K562 (cell line): ENCODE results near the gene RGS9. TPM values are rescaled to one million over a fixed set of nuclear protein-coding genes. Genes with fewer than 3 reads are reported as not detected.

Source experiments
- ATAC-seq: fragments of 200-7000 bp; cut with Tn5 transposase; 3 replicates; pipeline ENCODE4 v1.9.1; 2020; ENCODE audit warnings: moderate library complexity
- BruUV-seq: library from RNA; stranded (reverse); fragments of 400-500 nt; replicated peaks from 2 replicates; lab custom pipeline; 2021; lab: Mats Ljungman, UMichigan
- CTCF ChIA-PET: fragments of 300-600 bp; formaldehyde crosslinking; extraction: SDS; loops from one replicate; lab custom pipeline; 2021; ENCODE audit warnings: low intra/inter-chr PET ratio; lab: Yijun Ruan, JAX
- POLR2A ChIA-PET: fragments of 300-600, 350-650 bp; sonication (Branson Sonifier 250); formaldehyde crosslinking; extraction: SDS; loops from one replicate; lab custom pipeline; 2021; ENCODE audit warnings: antibody characterized with exemption, inconsistent platforms; lab: Yijun Ruan, JAX
- DNase-seq, 4 experiments: peaks; one replicate each; pipeline versions ENCODE4 v3.0.0 to v3.0.0-alpha.2; 2011 to 2018; ENCODE audit warnings: low spot score in 3 of 4, mixed read lengths in 3 of 4; ENCODE audit errors: extremely low read depth in 1 of 4
- FAIRE-seq: peaks from 2 replicates; lab custom pipeline; 2011; peaks lifted over from hg19 to GRCh38; lab: Jason Lieb, UNC
- H2AFZ ChIP-seq: 2 replicates; pipeline ENCODE4 v1.6.0; 2011; ENCODE audit warnings: low read depth, low read length, control low read depth, inconsistent platforms
- H3K27ac ChIP-seq: fragments of 200-600 bp; 3 replicates; pipeline ENCODE4 v1.8.0; 2011; ENCODE audit warnings: low read depth, mild to moderate bottlenecking, control low read depth, inconsistent platforms, low read length, moderate library complexity, mixed read lengths; ENCODE audit errors: extremely low read depth
- H3K27me3 ChIP-seq, 2 experiments: fragments of 300-600 bp in 1 of 2; 2 replicates in 1 of 2; 3 replicates in 1 of 2; pipeline versions ENCODE4 v1.6.0 to v1.8.0; 2011; ENCODE audit warnings: inconsistent platforms in 2 of 2, low read length in 2 of 2, mild to moderate bottlenecking in 1 of 2, mixed read lengths in 1 of 2, moderate library complexity in 1 of 2; ENCODE audit not compliant: control insufficient read depth in 2 of 2, insufficient read depth in 2 of 2
- H3K36me3 ChIP-seq: fragments of 300-600 bp; 3 replicates; pipeline ENCODE4 v1.8.0; 2011; ENCODE audit warnings: mild to moderate bottlenecking, low read length, inconsistent platforms; ENCODE audit not compliant: control insufficient read depth, insufficient read depth
- H3K4me1 ChIP-seq, 2 experiments: fragments of 200-600 bp in 1 of 2; replicated peaks in 1 of 2; 2 replicates in 1 of 2; 3 replicates in 1 of 2; pipeline versions ENCODE4 v1.5.1 to v1.8.0; 2011; ENCODE audit warnings: inconsistent platforms in 2 of 2, low read length in 2 of 2, mild to moderate bottlenecking in 1 of 2, mixed read lengths in 1 of 2, moderate library complexity in 1 of 2; ENCODE audit not compliant: control insufficient read depth in 2 of 2, insufficient read depth in 2 of 2
- H3K4me2 ChIP-seq: 2 replicates; pipeline ENCODE4 v1.6.1; 2011; ENCODE audit warnings: low read length, control low read depth, inconsistent platforms, mixed read lengths; ENCODE audit not compliant: insufficient read depth
- H3K4me3 ChIP-seq: fragments of 200-600 bp; sonication (generic), shearing (Covaris generic); 2 replicates; pipeline ENCODE4 v1.5.1; 2016; ENCODE audit warnings: control low read depth, inconsistent platforms
- H3K79me2 ChIP-seq: fragments of 200-600 bp; 3 replicates; pipeline ENCODE4 v1.8.0; 2011; ENCODE audit warnings: low read length, inconsistent platforms; ENCODE audit not compliant: control insufficient read depth, insufficient read depth
- H3K9ac ChIP-seq, 2 experiments: 2 replicates each; pipeline versions ENCODE4 v1.6.0 to v1.6.1; 2011; ENCODE audit warnings: low read depth in 2 of 2, low read length in 2 of 2, control low read depth in 1 of 2, inconsistent platforms in 1 of 2, mild to moderate bottlenecking in 1 of 2, mixed read lengths in 1 of 2; ENCODE audit not compliant: insufficient read depth in 1 of 2
- H3K9me1 ChIP-seq: one replicate; pipeline ENCODE4 v1.6.0; 2011; ENCODE audit warnings: inconsistent platforms, mild to moderate bottlenecking, low read length, moderate library complexity; ENCODE audit not compliant: control insufficient read depth, insufficient read depth
- H3K9me3 ChIP-seq: replicated peaks from 2 replicates; pipeline ENCODE4 v1.5.1; 2011; ENCODE audit warnings: low read depth, low read length, inconsistent platforms; ENCODE audit not compliant: control insufficient read depth, insufficient read depth
- H4K20me1 ChIP-seq: replicated peaks from 2 replicates; pipeline ENCODE4 v1.6.1; 2011; ENCODE audit warnings: low read length, inconsistent platforms, mixed read lengths; ENCODE audit not compliant: control insufficient read depth, insufficient read depth
- ZNF354B ChIP-seq: fragments of 250-450 bp; sonication (Bioruptor Pico); IDR thresholded peaks from 2 replicates; pipeline ENCODE4 v1.4.0; 2020
- WGBS: fragments of 100-300 bp; shearing (Covaris generic); methylation state at CpG from one replicate; pipeline ENCODE4 v1.1.6; 2016; ENCODE audit warnings: low coverage, mixed read lengths; ENCODE audit not compliant: insufficient coverage; ENCODE audit errors: missing lambda C conversion rate; 5-methylcytosine and 5-hydroxymethylcytosine counted together
- in situ Hi-C: fragments of 300-500 bp; cut with MboI; formaldehyde crosslinking; loops from 4 replicates; pipeline ENCODE4 v1.15.0; 2018; ENCODE audit warnings: inconsistent platforms, mixed read lengths
- intact Hi-C: fragments of 100-400 bp; cut with micrococcal nuclease; formaldehyde crosslinking; loops from 2 replicates; pipeline ENCODE4 v1.14.2; 2022
- polyA plus RNA-seq, 8 experiments: library from polyadenylated mRNA; depleted of rRNA in 4 of 8; stranded (reverse) in 5 of 8; unstranded in 3 of 8; fragments of >200 nt; fragmentation: Nextera tagmentation in 2 of 8; fragmentation: Illumina TruSeq in 1 of 8; extraction: Ambion mirVana in 2 of 8; extraction: Trizol in 1 of 8; gene quantifications; 2 replicates each; pipeline versions ENCODE4 v1.2.1 to v1.2.3, GENCODE V29; 2011 to 2014; ENCODE audit warnings: inconsistent platforms in 1 of 8, missing spikeins in 1 of 8
- total RNA-seq, 7 experiments: library from RNA; depleted of rRNA in 6 of 7; stranded (reverse); fragments of >200 nt in 6 of 7; fragmentation: Illumina TruSeq in 2 of 7; extraction: Trizol in 2 of 7; gene quantifications; 2 replicates each; pipeline versions ENCODE4 v1.2.1 to v1.2.3, GENCODE V29; 2011 to 2021; ENCODE audit warnings: low replicate concordance in 1 of 7
- TF ChIP-seq, protein P1 (sequence below): fragments of 250-450 bp; sonication (Bioruptor Pico); IDR thresholded peaks from 2 replicates; pipeline ENCODE4 v1.5.0; 2022; ENCODE audit warnings: mild to moderate bottlenecking
- TF ChIP-seq, protein P2 (sequence below): fragments of 450-650 bp; formaldehyde crosslinking; IDR thresholded peaks from 2 replicates; pipeline ENCODE4 v1.4.0; 2020; ENCODE audit warnings: mild to moderate bottlenecking, moderate library complexity
- TF ChIP-seq, protein P3 (sequence below): fragments of 450-650 bp; formaldehyde crosslinking; IDR thresholded peaks from 2 replicates; pipeline ENCODE4 v1.4.0; 2022; ENCODE audit warnings: missing genetic modification characterization

Gene RGS9
- total and polyA plus RNA-seq, 9 of the 15 experiments (the other 6 are each of a cell fraction or from before 2014, with no cell fraction given), result 0.18 to 1.4 (median 0.55) TPM

DNA sequence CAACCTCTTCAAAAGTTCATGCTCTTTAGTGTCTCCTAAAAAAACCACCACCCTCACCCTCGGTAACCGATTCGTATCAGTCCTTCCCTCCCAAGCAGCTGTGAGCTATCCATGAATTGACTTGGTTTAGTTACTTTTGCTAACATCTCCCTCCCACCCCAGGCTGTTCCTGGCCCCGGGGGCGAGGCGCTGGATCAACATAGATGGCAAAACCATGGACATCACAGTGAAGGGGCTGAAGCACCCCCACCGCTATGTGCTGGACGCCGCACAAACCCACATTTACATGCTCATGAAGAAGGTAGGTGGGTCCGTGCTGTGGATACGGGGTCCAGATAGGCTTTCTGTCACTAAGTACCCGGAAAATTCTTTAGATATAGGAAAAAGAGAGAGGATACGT is 66.8 kb downstream of the RGS9 start:
- Histone ChIP-seq H3K79me2 (no peaks in the 10 kb centered on the region), H3K9me1 (no peaks in the 10 kb centered on the region), H3K27ac (no peak overlapping the region), H3K36me3 (no peaks in the 10 kb centered on the region), H3K4me3 (no peak overlapping the region), H2AFZ (no peak overlapping the region), H3K4me2 (no peak overlapping the region), H3K27me3 (peaks cover 39 to 60% of the 10 kb centered on the region in 2 experiments), H3K9ac (no peak overlapping the region), H3K9me3 (no peaks in the 10 kb centered on the region), H4K20me1 (no peaks in the 10 kb centered on the region), H3K4me1 (no peaks in the 10 kb centered on the region)
- FAIRE-seq (no peak), DNase-seq (no peak), ATAC-seq (no peak)
- no TSS peak for BruUV-seq
- ChIA-PET POLR2A (no interaction called here), CTCF (no interaction called here)
- TF ChIP-seq, protein P1, sequence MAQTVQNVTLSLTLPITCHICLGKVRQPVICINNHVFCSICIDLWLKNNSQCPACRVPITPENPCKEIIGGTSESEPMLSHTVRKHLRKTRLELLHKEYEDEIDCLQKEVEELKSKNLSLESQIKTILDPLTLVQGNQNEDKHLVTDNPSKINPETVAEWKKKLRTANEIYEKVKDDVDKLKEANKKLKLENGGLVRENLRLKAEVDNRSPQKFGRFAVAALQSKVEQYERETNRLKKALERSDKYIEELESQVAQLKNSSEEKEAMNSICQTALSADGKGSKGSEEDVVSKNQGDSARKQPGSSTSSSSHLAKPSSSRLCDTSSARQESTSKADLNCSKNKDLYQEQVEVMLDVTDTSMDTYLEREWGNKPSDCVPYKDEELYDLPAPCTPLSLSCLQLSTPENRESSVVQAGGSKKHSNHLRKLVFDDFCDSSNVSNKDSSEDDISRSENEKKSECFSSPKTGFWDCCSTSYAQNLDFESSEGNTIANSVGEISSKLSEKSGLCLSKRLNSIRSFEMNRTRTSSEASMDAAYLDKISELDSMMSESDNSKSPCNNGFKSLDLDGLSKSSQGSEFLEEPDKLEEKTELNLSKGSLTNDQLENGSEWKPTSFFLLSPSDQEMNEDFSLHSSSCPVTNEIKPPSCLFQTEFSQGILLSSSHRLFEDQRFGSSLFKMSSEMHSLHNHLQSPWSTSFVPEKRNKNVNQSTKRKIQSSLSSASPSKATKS (CRISPR knock-in tag), result no peak
- TF ChIP-seq, protein P2, sequence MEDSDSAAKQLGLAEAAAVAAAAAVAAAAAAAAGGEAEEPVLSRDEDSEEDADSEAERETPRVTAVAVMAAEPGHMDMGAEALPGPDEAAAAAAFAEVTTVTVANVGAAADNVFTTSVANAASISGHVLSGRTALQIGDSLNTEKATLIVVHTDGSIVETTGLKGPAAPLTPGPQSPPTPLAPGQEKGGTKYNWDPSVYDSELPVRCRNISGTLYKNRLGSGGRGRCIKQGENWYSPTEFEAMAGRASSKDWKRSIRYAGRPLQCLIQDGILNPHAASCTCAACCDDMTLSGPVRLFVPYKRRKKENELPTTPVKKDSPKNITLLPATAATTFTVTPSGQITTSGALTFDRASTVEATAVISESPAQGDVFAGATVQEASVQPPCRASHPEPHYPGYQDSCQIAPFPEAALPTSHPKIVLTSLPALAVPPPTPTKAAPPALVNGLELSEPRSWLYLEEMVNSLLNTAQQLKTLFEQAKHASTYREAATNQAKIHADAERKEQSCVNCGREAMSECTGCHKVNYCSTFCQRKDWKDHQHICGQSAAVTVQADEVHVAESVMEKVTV, result no peak
- no peak for TF ChIP-seq ZNF354B (CRISPR knock-in tag)
- TF ChIP-seq, protein P3, sequence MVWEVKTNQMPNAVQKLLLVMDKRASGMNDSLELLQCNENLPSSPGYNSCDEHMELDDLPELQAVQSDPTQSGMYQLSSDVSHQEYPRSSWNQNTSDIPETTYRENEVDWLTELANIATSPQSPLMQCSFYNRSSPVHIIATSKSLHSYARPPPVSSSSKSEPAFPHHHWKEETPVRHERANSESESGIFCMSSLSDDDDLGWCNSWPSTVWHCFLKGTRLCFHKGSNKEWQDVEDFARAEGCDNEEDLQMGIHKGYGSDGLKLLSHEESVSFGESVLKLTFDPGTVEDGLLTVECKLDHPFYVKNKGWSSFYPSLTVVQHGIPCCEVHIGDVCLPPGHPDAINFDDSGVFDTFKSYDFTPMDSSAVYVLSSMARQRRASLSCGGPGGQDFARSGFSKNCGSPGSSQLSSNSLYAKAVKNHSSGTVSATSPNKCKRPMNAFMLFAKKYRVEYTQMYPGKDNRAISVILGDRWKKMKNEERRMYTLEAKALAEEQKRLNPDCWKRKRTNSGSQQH, result no peak
- intact Hi-C loops, result no loop called here
- WGBS, result under 1% methylated on average over 11 of the region's 13 CpGs
- in situ Hi-C loops, result no loop called here
